GM19099 (cell line): Measurements from ENCODE around the gene TECPR2.

ENCODE experiments used
- POLR2A ChIP-seq: IDR thresholded peaks from 3 replicates; pipeline ENCODE4 v1.6.1; 2011; ENCODE audit warnings: low read depth; ENCODE audit not compliant: insufficient read length; ENCODE audit errors: extremely low read depth

TECPR2 gene

GRCh38 chr14:102461490-102462338, 99.0 kb downstream of the TECPR2 start:
- TF ChIP-seq POLR2A = no peak

- TF ChIP-seq POLR2A = no peak
These were observed 99.7 kb downstream of the TECPR2 start for GRCh38 chr14:102462391-102462790.

GRCh38 chr14:102464006-102464405, 101.3 kb downstream of the TECPR2 start:
- no peak for TF ChIP-seq POLR2A

- TF ChIP-seq POLR2A = no peak
These were observed 102.2 kb downstream of the TECPR2 start for GRCh38 chr14:102464846-102465341.

- no peak for TF ChIP-seq POLR2A
These were observed 106.5 kb downstream of the TECPR2 start for GRCh38 chr14:102469261-102469660.

GRCh38 chr14:102471921-102472790, 109.4 kb downstream of the TECPR2 start:
- no peak for TF ChIP-seq POLR2A

GRCh38 chr14:102472791-102473150, 110.0 kb downstream of the TECPR2 start:
- no peak for TF ChIP-seq POLR2A

- no peak for TF ChIP-seq POLR2A
These were observed 110.8 kb downstream of the TECPR2 start for GRCh38 chr14:102473559-102473958.

- TF ChIP-seq POLR2A = no peak
These were observed 112.2 kb downstream of the TECPR2 start for GRCh38 chr14:102474934-102475333.

GRCh38 chr14:102479107-102479506, 116.4 kb downstream of the TECPR2 start:
- TF ChIP-seq POLR2A = no peak

- TF ChIP-seq POLR2A = no peak
These were observed 117.0 kb downstream of the TECPR2 start for GRCh38 chr14:102479777-102480176.

- no peak for TF ChIP-seq POLR2A
These were observed 118.6 kb downstream of the TECPR2 start for GRCh38 chr14:102481371-102481770.

- TF ChIP-seq POLR2A = no peak
These were observed 119.1 kb downstream of the TECPR2 start for GRCh38 chr14:102481791-102482238.

GRCh38 chr14:102484316-102484715, 121.6 kb downstream of the TECPR2 start:
- no peak for TF ChIP-seq POLR2A

- TF ChIP-seq POLR2A = no peak
These were observed 123.2 kb downstream of the TECPR2 start for GRCh38 chr14:102485693-102486512.
